HG02678 (cell line): ENCODE results near the gene DTX1.
A peak's percentile ranks its signal among the peaks of the same experiment; 100 is the strongest.

Source experiments
- ATAC-seq: cut with Tn5 transposase; IDR thresholded peaks from one replicate; pipeline ENCODE4 v1.9.1; 2021; ENCODE audit warnings: mild to moderate bottlenecking, moderate library complexity; ENCODE audit not compliant: unreplicated experiment

Gene DTX1

DNA sequence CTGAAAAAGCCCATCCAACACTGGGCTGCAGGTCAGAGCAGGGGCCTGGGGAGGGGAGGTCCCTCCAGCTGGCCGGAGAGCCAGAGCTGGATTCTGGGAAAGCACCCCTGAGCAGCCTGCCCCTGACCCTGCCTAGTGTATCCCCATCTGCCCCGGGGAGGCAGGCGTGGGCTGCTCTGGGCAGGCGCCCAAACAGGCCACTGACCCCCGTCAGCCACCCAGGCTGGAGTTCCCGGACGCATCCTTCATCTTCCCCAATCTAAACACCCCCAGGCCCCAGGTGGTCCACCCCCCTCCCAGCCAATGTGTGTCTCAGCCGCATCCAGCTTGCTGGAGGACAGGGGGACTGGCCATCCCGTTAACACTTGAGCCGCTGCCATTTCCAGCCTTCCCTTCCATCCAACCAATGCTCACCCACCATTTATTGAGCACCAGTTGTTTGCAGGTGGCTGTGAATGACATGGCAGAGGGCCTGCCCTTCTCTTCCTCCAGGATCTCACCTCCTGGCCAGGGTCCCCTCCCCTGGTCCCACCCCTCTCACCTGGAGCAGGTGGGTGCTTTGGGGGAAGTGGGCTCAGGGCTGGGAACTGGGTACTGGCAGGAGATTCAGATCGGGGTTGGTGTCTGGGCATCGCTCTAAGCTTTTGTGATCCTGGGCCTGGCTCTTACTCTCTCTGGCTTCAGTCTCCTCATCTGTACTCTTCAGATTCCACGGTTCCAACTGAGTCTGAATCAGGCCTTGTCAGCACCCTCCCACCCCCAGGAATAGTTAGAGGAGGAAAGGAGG is 743 bp upstream of the DTX1 start:
- no peak for ATAC-seq

DNA sequence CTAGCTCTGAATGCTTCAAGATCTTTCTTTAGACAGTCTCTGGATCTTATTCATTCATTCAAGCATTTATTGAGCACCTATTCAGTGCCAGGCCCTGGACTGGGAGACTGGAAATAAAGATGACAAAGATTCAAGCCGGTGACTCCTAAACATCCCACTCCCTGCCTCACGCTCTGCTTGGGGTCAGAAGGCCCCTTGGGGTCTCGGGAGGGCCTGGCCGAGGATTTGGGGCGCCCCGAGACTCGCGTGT is 224 bp upstream of the DTX1 start:
- no peak for ATAC-seq

DNA sequence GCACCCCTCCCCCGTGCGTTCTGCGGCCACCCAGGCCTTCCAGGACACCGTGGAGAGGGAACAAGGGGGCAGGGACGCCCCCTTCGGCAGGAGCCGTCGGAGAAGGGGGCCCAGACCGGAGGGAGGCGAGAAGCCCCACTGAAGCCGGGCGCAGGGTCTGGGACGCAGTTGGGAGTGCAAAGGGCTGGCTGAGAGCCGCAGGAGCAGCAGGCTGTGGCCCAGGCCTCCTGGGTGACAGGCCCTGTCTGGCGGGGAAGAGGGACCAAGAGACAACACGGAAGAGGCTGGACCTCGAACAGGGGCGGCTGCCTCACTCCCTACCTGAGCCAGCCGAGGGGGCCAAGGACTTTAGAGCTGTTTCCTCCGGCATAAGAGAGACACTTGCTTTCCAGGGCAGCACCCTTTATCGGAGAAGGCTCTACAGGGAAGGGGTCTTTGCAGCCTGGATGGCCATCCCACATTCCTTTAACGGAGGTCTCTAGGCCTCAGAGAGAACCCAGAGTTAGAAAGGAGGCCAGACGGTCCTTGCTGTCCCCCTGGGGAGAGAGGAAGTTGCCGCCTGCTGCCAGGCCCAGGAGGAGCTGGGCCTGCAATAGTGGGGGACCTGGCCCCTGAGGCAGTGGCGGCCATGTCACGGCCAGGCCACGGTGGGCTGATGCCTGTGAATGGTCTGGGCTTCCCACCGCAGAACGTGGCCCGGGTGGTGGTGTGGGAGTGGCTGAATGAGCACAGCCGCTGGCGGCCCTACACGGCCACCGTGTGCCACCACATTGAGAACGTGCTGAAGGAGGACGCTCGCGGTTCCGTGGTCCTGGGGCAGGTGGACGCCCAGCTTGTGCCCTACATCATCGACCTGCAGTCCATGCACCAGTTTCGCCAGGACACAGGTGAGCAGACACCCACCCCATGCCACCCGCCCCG is 1.3 kb downstream of the DTX1 start:
- no peak for ATAC-seq

DNA sequence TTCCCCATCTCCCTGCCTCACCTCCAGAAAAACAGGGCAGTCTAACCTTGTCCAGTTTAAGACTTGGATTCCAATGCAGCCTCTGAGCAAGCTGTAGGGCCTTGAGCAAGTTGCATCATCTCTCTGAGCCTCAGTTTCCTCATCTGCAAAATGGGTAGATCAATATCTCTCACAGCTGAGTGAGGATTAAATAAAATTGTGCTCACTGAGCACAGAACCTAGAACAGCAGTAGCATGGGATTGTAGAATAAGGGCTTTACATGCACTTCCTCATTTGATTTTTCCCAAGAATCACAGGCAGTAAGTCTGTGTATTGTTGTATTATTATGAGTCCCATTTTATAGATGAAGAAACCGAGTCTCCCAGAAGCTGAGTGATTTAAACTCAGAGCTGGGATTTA is 2.0 kb downstream of the DTX1 start:
- no peak for ATAC-seq

DNA sequence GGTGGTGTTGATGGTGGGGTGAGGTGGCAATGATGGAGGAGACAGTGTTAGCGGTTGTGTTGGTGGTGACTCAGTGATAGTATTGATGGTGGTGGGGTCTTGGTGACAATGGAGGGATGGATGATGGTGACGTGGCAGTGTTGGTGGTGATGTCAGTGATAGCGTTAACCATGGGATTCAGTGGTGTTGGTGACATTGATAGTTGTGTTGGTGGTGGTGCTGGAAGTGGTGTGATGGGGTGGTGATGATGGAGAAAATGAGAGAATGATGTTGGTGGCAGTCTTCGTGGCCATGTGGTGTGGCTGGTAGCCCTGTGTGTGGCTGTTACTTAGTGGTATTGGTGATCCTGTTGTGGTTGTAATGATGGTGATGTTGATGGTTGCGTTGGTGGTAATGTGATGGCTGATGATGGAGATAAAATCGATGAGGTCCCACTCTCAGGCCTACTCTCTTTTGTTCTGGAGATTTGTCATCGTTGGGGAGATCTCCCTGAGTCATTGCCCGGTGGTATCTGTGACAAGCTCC is 2.6 kb downstream of the DTX1 start:
- ATAC-seq, result no peak

DNA sequence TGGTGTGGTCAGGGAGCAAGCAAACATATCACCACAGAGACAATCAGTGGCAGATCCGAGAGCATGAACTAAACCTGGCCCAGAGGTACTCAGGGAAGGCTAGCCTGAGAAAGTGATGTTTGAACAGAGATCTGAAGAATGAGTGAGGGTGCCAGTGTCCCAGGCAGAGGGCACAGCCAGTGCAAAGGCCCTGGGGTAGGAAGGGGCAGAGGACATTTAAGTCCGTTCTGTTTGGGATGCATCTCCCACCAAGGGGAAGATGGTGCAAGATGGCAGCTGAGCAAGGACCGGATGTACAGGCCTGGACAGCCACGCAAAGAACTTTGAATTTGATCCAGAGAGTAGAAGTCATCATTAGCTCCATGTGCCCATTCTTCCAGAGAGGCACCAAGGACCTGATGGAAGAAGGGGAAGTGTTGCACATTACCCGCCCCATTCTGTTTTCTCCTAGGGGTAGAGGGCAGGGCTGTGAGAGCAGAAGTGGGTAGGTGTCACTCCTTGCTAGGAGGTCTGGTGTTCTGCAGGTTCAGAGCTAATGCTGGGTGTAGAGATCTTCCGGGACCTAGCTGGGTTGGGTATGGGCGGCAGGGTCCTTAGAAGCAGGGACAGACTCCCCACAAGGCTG is 3.9 kb downstream of the DTX1 start:
- no peak for ATAC-seq

DNA sequence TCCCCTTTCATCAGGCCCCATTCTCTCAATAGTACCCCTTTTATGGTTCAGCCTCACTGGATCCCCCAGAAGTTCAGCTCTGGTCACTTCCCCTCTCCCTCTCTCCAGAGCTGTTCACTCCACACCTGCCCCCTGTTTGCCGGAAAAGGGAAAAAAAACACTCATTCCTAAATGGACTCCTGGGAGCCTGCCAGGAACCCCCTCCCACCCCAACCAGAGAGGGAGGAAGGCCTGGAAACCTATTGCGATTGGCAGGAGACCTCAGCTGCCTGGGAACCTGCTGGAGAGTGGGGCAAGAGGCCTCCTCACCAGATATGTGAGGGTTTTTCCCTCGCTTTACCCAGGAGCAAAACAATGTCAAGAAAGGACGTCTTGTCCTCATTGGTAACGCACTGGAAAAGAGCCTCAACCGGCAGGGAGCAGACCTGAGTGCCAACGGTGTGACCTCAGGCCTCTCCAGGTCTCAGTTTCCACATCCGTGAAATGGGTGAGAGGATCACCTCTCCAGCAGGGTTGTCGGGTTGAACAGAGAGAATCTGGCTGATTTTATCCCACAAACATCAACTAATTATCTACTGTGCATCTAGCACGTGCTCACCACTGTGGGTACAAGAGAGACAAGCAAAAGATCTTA is 4.6 kb downstream of the DTX1 start:
- no peak for ATAC-seq

DNA sequence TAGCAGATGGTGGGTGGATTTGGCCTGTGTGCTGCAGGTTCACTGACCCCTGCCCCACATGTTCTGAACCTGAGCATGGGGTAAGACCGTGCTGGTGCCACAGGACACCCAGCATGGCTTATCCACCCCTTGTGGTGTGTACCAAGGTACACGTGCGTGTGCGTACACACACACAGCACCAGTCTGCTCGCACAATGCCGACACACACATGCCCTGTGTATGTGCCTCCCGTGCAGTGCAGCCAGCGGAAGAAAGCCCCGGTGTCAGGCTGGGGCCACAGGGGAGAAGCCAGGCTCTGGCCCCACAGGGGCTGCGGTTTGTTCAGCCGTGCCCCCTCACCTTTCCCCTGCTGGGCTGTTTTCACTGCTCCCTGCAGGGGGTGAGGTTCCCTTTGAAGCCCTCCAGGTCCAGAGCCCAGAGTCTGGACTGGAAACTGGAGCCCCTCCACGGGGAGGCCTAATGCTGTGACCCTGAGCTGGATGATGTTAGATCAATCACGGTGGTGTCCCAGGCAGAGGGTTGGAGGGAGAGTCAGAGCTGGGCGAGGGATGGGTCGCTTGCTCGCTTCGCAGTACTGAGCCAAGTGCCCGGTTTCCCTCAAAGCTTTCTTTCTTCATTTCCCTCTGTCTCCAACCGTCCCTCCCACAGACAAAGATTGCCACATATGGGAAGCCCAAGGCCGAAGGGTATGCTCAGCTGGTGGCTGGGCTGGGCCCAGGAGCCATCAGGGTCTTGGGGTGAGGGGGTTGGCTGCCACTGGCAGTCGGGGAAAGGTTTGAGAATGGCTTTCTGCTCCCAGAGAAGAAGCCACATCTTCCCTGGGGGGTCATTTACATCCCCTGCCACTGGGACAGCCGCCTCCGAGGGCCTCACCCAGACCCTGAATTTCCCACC is 6.2 kb downstream of the DTX1 start:
- ATAC-seq, result peak; percentile 52

DNA sequence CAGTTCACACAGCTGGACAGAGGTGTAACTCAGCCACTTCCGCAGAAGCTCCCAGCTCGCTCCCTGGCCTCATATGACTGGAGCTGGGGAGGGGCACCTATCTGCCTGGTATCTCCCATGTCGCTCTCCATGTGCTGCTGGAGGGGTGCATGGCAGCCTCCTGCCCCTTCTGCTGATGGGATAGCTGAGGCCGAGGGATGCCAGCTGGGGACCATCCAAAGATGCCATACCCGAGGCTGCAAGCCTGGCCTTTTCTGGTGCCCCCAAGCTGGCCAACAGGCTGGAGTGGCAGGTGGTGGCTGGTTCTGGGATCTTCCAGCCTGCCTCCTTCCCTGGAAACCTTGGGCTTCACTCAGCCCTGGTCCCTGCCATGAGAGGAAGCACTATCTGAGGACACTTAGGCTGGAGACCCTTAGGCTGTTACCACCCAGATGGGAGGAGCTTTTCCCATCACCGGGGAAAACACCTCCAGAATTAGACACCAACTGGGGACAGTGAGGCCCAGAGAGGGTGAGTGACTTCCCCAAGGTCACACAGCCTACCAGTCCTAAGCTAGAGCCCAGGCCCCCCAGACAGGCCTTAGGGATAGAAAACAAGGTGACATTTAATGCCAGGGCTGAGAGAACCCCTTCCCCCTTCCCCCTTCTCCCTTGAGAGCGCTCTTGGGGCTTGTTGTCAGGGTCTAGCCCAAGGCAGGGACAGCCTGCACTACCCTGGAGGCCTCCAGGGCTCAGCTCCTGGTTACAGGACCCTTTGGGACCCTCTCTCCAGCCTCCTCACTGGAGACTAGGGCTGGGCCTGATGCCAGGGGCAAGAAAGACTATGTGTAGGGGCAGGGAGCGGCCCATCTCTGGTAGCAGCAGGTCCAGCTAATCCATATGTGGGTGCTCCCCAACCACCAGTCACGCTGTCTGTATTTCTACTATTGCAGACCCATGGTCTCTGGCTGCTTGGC is 7.1 kb downstream of the DTX1 start:
- no peak for ATAC-seq

DNA sequence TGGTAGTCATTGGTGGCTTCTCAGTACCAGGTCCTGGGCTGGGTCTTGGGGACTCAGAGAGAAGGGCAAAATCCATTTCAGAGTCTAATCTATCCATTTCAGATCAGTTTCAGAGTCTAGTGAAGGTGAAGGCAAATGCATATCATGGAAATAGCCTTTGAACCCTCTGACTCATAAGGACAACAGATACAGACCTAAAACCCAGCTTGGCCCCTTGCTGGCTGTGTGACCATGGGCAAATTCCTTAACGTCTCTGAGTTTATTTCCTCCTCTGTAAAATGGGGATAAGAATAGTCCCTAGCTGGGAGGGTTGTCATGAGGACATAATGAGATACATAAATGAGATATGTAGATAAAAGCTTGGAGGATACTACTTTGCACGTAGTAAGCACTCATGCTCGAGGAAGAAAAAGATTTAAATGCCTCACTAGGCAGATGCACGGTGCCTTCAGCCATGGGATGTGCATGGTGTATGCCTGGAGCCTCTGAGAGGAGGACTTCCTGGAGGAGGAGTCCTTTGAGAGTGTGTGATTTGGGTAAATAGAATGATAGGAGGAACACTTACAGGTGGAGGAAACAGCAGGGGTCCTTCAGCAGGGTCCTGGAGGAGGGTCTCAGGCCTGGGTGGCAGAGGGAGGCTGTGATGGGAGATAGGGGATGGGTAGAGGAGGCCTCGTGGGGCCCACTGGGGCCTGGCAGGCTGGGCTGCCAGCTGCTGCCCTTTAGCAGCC is 8.0 kb downstream of the DTX1 start:
- ATAC-seq, result no peak

DNA sequence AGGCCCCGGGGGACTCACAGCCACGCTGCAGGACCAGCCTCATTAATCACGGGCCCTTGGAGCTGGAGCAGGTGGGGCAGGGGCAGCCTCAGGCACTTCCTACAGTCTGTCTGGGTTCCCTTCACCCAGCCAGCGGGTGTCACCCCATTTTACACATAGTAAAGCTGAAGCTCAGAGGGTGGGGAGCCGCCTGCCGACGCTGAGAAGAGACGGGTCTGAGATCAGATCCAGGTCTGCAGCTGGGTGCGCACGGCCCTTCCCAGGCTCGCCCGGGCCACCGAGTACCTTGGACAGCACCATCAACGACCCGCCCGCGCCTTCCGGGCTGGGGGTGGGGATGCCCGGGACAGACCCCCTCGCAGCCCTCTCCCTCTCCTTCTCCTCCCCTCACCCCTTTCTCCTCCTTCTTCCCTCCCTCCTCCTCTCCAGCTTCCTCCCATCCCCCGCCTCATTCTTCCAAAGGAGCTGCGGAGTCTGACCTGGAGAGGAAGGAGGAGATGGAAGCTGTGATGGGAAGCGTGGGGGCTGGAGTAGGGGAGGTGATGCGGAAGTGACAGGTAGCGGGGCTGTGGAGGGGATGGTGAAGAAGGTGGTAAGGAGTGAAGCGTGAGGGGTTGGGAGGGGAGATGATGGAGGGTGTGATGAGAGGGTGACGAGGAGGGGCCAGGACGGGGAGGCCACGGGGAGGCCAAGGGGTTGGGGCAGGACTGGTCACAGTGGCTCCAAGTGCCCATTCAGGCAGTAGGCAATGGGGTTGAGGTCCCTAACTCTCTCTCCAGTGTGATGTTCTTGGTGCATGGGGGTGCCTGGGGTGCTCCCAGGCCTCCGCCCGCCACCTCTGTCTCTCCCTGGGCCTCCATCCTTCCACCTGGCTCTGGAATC is 8.8 kb downstream of the DTX1 start:
- no peak for ATAC-seq

DNA sequence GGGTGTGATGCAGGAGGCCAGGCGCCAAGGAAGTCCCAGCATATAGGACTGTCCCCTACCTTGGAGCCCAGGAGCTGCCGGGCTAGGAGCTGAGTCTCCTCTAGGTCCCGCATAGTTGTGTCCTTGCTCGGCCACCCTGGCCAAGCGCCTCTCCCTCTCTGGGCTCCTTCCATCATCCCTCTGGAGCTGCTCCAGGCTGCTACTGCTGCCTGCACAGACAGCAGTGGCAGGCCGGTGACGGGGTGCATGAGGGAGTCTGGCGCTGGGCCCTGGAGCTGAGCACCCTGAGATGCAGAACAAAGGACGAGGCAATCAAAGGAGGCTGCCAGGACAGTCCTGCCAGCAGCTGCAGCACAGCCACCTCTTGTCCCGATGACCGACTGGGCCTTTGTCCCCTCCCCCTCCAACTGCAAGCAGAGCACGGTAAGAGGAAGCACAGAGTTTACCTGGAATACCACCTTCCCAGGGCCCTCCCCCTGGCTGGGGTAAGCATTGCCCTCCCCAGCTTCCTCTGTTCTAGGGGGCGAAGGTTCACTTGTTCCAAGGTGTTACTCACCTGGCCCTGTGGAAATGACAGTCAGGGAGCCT is 10.4 kb downstream of the DTX1 start:
- no peak for ATAC-seq

DNA sequence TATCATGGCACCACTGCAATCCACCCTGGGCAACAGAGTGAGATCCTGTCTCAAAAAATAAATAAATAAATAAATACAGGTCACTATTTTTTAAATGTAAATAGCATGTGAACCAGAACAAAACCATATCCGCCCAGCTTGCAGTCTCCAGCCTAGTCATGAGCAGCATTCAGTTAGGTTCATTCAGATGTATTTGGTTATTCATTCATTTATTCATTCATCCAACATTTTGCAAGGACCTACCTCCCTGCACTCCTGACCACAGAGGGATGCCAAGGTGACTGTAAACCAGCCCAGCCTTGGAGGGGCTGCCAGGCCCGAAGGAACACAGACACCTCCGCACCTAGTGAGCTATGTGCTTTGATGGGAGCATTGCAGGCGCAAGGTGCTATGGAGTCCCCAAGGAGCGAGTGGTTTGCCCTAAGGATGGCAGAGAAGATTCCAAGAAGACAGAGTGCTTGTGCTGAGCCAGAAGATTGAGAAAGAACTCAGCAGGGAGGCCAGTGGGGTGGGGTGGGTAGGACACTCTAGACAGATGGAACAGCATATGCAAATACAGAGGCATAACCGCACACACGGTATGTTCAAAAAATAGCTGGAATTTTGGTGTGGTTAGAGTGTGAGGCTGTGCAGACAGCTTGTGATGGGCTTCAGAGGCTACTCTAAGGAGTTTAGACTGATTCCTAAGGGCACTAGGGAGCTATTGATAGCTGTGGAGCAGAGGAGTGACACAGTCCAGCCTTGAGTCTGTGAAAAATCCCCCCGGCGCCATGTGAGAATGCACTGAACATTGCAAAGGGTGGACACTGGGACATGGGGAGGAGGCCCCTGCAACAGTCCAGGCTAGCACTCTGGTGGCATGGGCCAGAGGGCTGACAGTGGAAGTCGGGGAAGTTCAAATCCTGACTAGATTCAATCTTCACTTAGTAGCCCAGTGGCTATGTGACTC is 11.7 kb downstream of the DTX1 start:
- no peak for ATAC-seq

DNA sequence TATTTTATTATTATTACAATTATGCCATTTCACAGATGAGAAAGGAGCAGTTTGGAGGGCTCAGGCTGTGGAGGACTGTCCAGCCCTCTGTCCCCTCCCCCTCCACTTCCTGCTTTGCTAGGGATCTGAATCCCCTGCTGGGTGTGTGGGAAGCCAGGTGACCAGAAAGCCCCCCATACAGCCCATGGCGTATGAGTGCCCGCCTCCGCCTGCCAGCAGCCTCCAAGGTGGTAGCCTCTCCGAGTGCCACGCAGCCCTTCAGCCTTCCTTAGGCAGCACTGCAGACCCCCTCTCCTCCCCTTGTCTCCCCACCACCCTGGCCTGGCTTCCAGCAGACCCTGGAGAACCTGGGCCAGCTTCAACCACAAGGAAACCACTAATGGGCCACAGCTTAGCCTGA is 12.6 kb downstream of the DTX1 start:
- ATAC-seq, result no peak

DNA sequence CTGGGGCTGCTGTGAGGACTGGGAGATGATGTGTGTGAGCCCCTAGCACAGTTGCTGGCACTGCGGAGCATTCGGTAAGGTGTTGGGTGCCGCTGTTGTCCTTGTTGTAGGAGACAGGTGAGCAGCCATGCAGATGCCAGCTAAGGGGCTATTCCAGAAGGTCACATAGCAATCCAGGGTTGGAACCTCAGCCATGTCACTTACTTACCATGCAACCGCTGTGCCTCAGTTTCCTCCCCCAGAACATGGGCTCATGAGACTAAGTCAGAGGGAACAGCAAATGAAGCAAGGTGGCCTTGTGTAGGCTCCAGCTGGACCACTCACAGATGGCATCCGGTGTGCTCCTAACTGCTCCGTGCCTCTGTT is 13.2 kb downstream of the DTX1 start:
- no peak for ATAC-seq
